HG03520 (cell line): ENCODE measurements around the gene NDFIP1.
"Not testable (repeated sequence)": the region's sequence is repeated elsewhere in the genome, so short reads cannot be mapped to it uniquely, and the experiment has no call there.

Source experiments
- ATAC-seq: cut with Tn5 transposase; IDR thresholded peaks from one replicate; pipeline ENCODE4 v1.9.1; 2021; ENCODE audit warnings: mild to moderate bottlenecking, moderate library complexity; ENCODE audit not compliant: unreplicated experiment

The NDFIP1 gene

DNA sequence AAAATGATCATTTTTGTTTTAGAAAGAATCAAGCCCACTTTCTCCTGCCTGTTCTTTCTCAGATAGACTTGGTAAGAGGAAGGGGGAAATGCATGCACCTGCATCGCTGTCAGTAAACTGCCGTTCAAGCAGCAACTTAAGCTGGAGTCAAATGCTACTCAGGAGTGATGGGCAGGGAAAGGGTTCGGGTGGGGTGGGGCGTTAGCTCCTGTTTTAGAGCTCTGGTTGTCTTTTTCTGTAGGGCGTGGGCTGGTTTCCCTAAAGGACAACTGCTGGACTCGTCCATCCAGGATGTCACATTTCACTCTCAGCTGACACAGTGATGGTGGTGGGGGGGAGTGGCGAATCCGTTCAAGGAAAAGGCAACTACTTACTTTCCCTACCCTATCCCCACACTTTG is 75.0 kb downstream of the NDFIP1 start:
- ATAC-seq: no peak

DNA sequence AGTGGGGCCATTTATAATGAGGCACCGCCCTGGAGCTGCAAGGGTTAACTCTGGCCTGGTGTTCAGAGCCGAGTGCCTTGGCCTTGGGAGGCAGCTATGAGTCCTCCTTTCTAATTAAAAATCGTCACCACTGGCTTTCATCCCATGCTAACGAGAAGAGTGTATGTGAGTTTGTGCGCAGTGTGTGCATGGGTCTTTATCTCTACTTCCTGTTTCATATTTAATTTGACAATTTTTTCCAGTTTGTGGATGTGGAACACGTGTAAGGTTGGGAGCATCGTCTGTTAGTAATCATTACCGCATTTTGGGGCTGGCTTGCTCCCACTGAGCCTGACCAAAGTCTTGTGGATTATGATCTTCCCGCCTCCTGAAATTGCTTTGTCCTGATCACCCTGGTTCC is 76.4 kb downstream of the NDFIP1 start:
- no peak for ATAC-seq

DNA sequence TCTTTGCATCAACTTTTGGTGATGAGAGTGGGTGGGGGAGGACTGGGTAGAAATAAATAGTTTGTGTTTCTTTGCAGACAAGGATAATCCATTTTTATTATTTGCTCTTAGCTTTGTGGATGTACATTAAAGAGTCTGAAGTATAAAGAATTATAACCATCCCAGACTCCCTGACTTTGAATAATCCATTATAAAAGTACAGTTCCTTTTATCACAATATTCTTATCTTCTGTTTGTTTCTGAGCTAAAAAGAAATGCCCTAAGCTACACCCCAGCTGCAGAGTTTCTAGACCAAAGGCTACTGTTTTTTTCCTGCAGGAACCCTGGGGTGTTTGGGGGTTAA is 77.9 kb downstream of the NDFIP1 start:
- ATAC-seq: no peak

DNA sequence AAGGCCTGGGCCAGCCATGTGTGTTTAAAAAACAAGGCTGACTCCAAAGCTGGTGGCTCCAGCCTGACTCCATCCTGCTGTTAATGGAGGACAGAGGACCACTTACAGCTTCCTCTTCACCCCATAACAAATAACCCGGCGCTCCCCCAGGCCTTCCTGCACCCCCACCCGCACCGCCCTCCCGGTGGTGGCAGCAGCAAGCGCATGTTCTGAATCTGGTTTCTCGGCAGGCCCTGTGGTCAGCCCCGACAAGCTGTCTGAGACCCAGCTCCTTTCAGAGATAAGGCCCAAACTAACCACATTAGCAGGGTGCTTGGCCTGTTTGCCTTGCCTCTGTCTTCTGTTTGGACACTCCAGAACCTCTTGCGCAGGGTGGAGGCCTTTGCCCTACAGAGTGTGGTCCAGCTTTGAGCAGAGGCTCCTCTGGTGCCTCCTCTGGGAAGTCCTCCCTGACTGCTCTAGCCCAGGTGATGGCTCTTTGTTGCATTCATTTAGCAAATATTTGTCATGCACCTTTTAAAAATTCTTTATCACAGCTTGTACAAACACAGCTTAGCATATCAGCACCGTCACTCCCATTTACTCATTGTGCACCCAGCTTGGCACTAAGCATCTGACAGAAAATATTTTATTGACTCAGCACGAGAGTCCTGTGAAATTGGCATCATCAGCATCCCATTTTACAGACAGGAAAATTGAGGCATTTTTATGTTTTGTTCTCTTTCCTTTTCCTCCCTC is 78.4 kb downstream of the NDFIP1 start:
- no peak for ATAC-seq

DNA sequence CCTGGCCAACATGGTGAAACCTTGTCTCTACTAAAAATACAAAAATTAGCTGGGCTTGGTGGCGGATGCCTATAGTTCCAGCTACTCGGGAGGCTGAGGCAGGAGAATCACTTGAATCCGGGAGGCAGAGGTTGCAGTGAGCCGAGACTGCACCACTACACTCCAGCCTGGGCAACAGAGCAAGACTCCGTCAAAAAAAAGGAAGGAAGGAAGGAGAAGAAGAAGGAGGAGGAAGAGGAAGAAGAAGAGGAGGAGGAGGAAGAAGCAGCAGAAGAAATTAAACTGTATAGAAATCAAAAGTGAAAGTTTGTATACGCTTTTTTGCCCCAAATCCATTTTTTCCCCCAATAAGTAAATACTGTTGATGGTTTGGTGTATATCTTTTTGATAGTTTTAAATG is 80.1 kb downstream of the NDFIP1 start:
- not testable (repeated sequence) for ATAC-seq

DNA sequence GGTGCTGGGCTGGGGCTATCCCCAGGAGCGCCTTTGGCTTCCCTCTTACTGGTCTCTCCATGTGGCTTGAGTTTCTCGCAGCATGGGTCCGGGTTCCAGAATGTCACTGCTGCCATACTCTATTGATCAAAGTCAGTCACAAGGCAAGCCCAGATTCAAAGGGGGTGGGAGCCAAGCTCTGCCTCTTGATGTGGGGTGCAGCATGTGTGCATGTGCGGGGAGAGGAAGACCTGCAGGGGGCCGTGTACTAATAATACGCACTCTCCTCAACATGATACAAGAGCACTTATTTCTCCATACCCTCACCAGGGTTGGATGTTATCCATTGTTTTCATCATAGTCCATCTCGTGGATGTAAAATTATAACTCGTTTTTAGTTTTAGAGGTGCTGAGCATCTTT is 81.2 kb downstream of the NDFIP1 start:
- no peak for ATAC-seq

DNA sequence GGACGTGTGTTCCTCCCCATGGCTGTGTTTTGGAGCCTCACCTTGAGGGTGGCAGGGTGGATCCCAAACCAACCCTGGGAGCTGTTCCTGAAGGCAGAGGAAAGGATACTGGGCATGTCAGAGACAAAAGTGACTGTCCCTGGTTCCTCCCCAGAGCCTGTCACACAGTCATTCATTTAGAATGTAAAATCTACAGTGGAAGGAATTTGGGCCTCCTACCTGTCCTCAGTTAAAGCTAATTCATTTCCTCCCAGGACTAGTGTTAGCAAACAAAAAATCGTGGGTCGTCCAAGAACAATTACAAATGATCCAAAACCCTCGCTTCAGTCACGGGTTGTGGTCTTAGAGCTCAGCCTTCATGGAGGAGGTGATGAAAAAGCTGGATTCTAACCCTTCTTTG is 83.2 kb downstream of the NDFIP1 start:
- ATAC-seq: no peak

DNA sequence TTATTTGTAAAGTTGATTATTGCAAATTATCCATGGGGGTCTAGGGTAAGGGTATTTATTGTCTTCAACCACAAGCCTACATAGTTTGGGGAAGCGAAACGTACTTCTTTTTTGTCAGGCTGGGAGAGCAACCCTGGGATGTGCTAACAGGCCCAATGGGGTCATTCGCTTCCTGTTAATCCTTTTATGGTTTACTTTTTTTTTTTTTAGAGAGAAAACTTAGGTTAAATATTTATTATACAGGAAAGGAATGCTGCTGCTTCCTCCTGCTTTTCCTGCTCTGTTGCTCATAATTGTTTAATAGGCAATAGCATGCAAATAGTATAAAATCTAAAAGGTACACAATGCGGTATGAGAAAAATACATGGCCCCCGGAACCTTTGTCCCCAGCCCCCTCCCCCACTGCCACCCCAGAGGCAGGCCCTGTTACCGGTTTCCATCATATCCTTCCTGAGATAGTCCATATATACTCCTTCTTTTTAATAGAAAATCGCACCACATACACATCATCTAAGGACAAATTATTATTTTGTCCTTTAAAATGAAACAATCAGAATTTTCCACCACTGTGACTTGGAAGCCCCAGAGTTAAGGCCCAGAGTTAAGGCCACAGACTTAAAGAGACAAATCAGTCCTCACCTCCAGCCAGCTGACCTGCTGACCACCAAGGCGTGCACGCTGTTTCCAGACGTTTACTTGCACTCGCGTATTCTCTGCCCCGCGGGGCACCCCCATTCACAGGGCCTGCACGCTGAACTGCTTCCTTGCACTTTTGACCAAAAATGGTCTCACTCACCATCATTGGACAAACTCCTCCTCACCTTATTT is 83.9 kb downstream of the NDFIP1 start:
- ATAC-seq: no peak

DNA sequence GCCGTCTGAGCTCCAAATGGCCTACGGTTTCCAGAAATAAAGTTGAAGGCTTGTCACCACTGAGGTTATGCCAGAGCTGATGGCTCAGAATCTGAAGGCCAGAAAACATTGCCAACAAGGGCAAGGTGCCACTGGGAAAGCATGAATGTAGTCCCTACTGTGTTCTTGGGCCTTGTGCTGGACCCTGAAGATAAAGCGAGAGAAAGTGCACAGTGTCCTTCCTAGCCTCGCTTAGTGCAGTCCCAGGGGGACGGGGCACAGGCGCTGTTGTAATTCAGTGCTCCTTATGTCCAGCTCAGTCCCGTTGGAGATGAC is 84.5 kb downstream of the NDFIP1 start:
- ATAC-seq: no peak

DNA sequence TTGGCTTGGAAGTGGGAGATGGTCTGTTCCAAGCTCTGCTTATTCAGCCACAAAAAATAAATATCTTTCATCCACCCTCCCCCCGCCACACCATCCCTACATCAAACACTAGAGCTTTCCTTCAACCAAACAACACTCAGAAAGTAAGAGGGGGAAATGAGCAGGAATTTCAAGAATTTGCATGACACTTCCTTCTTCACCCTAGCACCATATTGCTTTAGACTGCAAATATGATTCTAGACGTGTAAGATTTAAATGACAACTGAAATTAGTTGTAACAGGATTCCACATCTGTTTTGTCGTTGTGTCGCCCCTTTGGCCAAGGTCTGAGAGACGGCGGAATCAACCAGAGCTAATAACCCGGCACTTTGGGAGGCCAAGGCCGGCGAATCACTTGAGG is 88.5 kb downstream of the NDFIP1 start:
- ATAC-seq: no peak

DNA sequence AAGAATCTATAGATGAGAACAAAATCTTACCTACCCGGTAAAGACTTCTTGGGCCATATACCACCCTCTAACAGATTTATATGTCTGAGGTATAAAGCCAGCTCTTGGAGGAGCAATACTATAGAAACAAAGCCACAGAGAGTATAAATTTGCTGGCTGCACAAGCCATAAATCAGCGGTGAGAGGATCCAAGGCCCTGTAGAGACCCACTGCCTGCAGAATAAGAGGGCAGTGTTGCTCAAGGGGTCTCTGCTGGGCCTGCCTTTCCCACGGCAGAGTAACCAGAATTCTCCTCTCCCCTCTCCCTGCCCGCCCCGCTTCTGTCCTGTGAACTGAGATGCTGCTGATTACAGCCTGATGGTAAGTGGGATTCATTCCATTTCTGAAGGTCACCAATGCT is 89.2 kb downstream of the NDFIP1 start:
- ATAC-seq: no peak

DNA sequence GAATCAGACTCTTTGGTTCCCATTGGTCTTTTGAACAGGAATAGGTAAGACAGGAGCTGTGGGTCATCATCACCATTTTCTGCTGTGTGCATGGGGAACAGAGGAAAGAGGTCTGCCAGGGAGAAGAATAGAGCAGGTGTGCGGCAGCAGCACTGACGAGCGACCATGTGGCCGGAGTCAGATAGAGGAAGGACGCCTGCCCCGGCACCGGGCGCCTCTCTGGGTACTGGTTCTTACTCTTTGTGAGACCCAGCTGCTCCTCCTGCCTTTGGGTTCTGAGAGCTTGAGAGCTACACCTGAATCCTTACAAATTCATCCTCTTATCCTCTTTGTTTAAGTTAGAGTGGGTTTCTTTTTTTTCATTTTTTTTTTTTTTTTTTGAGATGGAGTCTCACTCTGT is 90.8 kb downstream of the NDFIP1 start:
- ATAC-seq: no peak

DNA sequence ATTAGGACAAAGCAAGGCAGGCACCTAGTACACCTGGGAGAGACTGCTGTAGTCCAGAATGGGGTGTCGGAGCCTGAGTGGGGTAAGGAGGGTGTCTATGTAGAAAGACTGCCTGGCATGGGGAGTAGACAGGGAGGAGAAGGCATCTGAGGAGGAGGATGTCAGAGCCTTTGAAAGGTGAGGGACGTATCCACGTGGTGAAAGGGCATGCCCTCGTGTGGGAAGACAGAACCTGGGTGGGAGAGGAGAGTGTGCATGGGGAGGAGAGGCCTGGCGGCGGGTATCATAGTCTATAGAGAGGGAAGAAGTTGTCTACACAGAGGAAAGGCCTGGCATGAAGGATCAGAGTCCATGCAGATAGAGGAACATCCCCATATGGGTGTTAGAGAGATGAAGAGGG is 91.8 kb downstream of the NDFIP1 start:
- ATAC-seq: no peak

DNA sequence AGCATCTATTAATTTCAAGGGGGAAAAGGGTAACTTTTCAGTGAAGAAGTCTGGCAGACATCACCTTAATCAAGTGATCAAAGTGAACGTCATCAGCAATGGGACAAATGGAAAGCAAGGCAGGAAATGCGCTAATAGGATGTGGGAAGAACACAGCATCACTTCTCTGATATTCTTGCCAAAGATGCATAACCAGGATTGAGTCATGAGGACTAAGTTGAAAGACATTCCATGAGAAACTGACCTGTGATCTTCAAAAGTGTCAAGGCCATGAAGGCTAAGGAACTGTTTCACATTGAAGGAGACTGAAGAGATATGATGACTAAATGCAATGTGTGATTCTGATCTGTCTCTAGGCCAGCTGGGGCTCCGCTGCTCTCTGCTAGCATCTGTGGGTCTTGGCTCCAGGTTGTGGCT is 92.9 kb downstream of the NDFIP1 start:
- ATAC-seq: no peak

DNA sequence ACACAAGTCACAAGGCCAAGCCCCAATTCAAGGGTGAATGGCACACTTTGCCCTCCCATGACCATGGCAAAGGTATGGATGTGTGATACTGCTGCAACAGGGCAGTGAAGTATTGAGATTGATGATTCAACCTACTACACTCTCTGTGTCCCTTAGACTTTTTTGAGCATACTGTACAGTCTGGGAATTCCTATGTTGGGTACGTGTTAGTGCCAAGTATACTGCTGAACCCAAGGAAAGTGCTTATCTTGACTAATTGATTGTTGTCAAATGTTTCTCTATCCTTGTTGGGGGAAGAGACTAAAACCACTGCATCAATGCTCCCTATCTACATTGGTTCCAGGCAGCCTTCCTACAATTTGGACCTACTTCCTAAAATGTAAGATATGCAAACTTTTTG is 93.7 kb downstream of the NDFIP1 start:
- ATAC-seq: no peak
